OCI-LY7 (cell line): ENCODE data around the gene HERC2. TPM values are rescaled to one million over a fixed set of nuclear protein-coding genes. Genes with fewer than 3 reads are reported as not detected.
"Not testable (repeated sequence)": the region's sequence is repeated elsewhere in the genome, so short reads cannot be mapped to it uniquely, and the experiment has no call there.

ENCODE experiments used
- BruUV-seq: library from RNA; stranded (reverse); fragments of 400-500 nt; replicated peaks from 2 replicates; lab custom pipeline; 2021; lab: Mats Ljungman, UMichigan
- CTCF ChIA-PET: fragments of 300-600 bp; sonication (Branson Sonifier 250); formaldehyde crosslinking; loops from one replicate; lab custom pipeline; 2022; ENCODE audit warnings: antibody characterized with exemption; ENCODE audit not compliant: unreplicated experiment; lab: Charles Lee
- POLR2A ChIA-PET: fragments of 300-600 bp; sonication (Branson Sonifier 250); formaldehyde crosslinking; loops from one replicate; lab custom pipeline; 2022; ENCODE audit warnings: antibody characterized with exemption; lab: Charles Lee
- DNase-seq: peaks from one replicate; pipeline ENCODE4 v3.0.0-alpha.2; 2015; ENCODE audit warnings: low spot score
- H2AFZ ChIP-seq: fragments of 200-600 bp; sonication (generic), shearing (Covaris generic); 2 replicates; pipeline ENCODE4 v1.6.1; 2014; ENCODE audit warnings: mild to moderate bottlenecking, antibody characterized with exemption, low read length, moderate library complexity
- H3K27ac ChIP-seq: fragments of 200-600 bp; sonication (generic); 2 replicates; pipeline ENCODE4 v1.5.1; 2014; ENCODE audit warnings: mixed run types, low read depth, mild to moderate bottlenecking, moderate library complexity, low read length, inconsistent platforms; ENCODE audit not compliant: poor library complexity, severe bottlenecking
- H3K36me3 ChIP-seq: fragments of 200-600 bp; sonication (generic); 2 replicates; pipeline ENCODE4 v1.6.1; 2014; ENCODE audit warnings: mild to moderate bottlenecking, antibody characterized with exemption, low read length, moderate library complexity, mixed read lengths; ENCODE audit not compliant: insufficient read depth
- H3K4me1 ChIP-seq: fragments of 200-600 bp; sonication (generic); 2 replicates; pipeline ENCODE4 v1.5.1; 2014; ENCODE audit warnings: mild to moderate bottlenecking, low read length; ENCODE audit not compliant: insufficient read depth, poor library complexity, severe bottlenecking
- H3K4me2 ChIP-seq: fragments of 200-600 bp; sonication (generic); 2 replicates; pipeline ENCODE4 v1.6.1; 2014; ENCODE audit warnings: mild to moderate bottlenecking, low read length
- H3K4me3 ChIP-seq: fragments of 200-600 bp; sonication (generic); 2 replicates; pipeline ENCODE4 v1.5.1; 2014; ENCODE audit warnings: mild to moderate bottlenecking, low read depth, low read length; ENCODE audit not compliant: poor library complexity, severe bottlenecking
- H3K79me2 ChIP-seq: fragments of 200-600 bp; sonication (generic); 2 replicates; pipeline ENCODE4 v1.6.1; 2016; ENCODE audit warnings: low read depth, mild to moderate bottlenecking, low read length, moderate library complexity, mixed read lengths; ENCODE audit not compliant: insufficient read depth
- H3K9me2 ChIP-seq: fragments of 200-600 bp; sonication (generic); 2 replicates; pipeline ENCODE4 v1.6.1; 2016; ENCODE audit warnings: mild to moderate bottlenecking, low read length, mixed read lengths; ENCODE audit not compliant: insufficient read depth
- H3K9me3 ChIP-seq: fragments of 200-600 bp; sonication (generic); 2 replicates; pipeline ENCODE4 v1.6.1; 2014; ENCODE audit warnings: mild to moderate bottlenecking, mixed run types, low read length, mixed read lengths
- H4K20me1 ChIP-seq: fragments of 200-600 bp; sonication (generic); 2 replicates; pipeline ENCODE4 v1.6.1; 2014; ENCODE audit warnings: mild to moderate bottlenecking, antibody characterized with exemption, low read length, moderate library complexity, mixed read lengths; ENCODE audit not compliant: insufficient read depth
- EZH2phosphoT487 ChIP-seq: fragments of 200-600 bp; sonication (generic); IDR thresholded peaks from 2 replicates; pipeline ENCODE4 v1.6.1; 2018; ENCODE audit warnings: low read depth, borderline replicate concordance, mild to moderate bottlenecking, mixed run types, antibody characterized with exemption, low read length, moderate library complexity, mixed read lengths
- intact Hi-C: fragments of 100-400 bp; cut with micrococcal nuclease; formaldehyde crosslinking; loops from one replicate; pipeline ENCODE4 v1.10.0; 2022; ENCODE audit not compliant: unreplicated experiment
- total RNA-seq, 2 experiments: library from RNA; depleted of rRNA in 1 of 2; stranded (reverse); fragments of >200 nt in 1 of 2; shearing (Covaris generic) in 1 of 2; gene quantifications; 2 replicates each; pipeline ENCODE4 v1.2.3, GENCODE V29; 2014 to 2022
- TF ChIP-seq, protein P1 (sequence below): fragments of 200-600 bp; sonication (generic); conservative IDR thresholded peaks from 2 replicates; pipeline ENCODE4 v1.5.1; 2014; ENCODE audit warnings: mild to moderate bottlenecking, antibody characterized with exemption, low read length, moderate library complexity, mixed read lengths

Gene HERC2
- total RNA-seq, 2 experiments from 2014 or later = 55.5 to 94.0 TPM

DNA sequence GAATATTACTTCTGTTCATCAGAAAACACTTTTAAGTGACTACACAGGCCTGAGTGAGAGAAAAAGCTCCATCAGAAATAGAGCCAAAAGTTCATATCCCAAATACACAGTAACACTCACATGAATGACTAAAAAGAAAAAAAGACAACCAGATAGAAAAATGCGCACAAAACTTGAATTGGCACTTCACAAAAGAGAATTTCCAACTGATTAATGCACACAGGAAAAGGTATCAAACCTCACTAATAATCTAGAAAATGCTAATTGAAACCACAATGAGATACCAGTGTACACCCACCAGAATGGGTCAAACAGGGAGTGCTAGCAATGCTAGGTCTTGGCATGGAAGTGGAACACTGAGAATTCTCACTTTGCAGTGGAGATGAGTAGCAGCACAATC lies 78.6 kb downstream of the HERC2 start:
- POLR2A ChIA-PET = no interaction called here
- H3K4me1 ChIP-seq = no peaks in the 10 kb centered on the region
- H3K79me2 ChIP-seq = no peaks in the 10 kb centered on the region
- TF ChIP-seq, protein P1, sequence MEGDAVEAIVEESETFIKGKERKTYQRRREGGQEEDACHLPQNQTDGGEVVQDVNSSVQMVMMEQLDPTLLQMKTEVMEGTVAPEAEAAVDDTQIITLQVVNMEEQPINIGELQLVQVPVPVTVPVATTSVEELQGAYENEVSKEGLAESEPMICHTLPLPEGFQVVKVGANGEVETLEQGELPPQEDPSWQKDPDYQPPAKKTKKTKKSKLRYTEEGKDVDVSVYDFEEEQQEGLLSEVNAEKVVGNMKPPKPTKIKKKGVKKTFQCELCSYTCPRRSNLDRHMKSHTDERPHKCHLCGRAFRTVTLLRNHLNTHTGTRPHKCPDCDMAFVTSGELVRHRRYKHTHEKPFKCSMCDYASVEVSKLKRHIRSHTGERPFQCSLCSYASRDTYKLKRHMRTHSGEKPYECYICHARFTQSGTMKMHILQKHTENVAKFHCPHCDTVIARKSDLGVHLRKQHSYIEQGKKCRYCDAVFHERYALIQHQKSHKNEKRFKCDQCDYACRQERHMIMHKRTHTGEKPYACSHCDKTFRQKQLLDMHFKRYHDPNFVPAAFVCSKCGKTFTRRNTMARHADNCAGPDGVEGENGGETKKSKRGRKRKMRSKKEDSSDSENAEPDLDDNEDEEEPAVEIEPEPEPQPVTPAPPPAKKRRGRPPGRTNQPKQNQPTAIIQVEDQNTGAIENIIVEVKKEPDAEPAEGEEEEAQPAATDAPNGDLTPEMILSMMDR = no peak
- TF ChIP-seq EZH2phosphoT487 = no peak
- H3K4me2 ChIP-seq = no peak overlapping the region
- no peak for DNase-seq
- H2AFZ ChIP-seq = no peak overlapping the region
- H3K9me3 ChIP-seq = no peaks in the 10 kb centered on the region
- no peaks in the 10 kb centered on the region for H3K9me2 ChIP-seq
- peaks cover 79% of the 10 kb centered on the region for H3K36me3 ChIP-seq
- CTCF ChIA-PET = no interaction called here
- no peaks in the 10 kb centered on the region for H4K20me1 ChIP-seq
- no TSS peak for BruUV-seq
- no peak overlapping the region for H3K4me3 ChIP-seq
- intact Hi-C loops = no loop called here
- H3K27ac ChIP-seq = no peak overlapping the region

DNA sequence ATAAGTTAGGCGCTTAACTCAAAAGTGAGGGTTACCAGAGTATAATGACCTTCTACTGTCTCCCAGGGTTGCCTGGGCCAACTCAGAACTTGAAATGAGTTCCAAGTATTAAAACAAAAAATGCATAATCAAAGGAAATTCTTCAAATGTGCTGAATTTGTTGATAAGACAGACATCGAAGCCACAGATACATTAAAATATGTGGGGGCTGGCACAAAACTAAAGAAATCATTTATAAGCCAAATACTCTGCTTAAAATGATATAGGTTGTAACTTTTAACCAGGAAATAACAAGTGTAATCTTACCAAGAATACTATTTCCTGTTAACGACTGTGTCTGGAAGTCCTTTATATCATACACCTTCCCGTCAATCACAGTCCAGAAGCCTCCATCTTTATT lies 83.7 kb downstream of the HERC2 start:
- H3K4me2 ChIP-seq, H2AFZ ChIP-seq, DNase-seq, CTCF ChIA-PET, H3K4me3 ChIP-seq, H3K4me1 ChIP-seq, BruUV-seq, H3K79me2 ChIP-seq, H3K9me3 ChIP-seq, intact Hi-C loops, H4K20me1 ChIP-seq, POLR2A ChIA-PET, H3K9me2 ChIP-seq, H3K27ac ChIP-seq: not testable (repeated sequence)
- peaks cover 53% of the 10 kb centered on the region for H3K36me3 ChIP-seq

DNA sequence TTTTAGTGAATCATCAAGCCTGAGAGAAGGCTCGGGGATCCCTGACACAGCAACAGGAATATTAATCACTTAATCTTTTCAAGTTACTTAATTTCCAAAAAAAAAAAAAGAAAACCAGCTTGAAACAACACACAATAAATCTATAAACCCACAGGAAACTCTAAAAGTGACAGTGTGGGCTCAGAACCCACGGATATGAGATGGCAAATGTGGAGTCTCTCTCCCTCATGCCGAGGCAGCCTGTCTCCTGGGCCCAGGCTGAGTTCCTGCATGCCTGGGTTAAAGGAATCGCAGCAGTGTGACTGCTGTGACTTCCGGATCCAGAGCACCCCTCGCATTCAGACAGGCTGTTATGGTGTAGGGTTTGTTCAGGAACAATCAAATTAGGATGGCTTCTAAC lies 90.2 kb downstream of the HERC2 start:
- peaks cover 35% of the 10 kb centered on the region for H3K36me3 ChIP-seq
- POLR2A ChIA-PET, DNase-seq, H3K4me3 ChIP-seq, intact Hi-C loops, H3K4me1 ChIP-seq, H3K4me2 ChIP-seq, CTCF ChIA-PET, H3K27ac ChIP-seq, H3K9me3 ChIP-seq, H3K79me2 ChIP-seq, H3K9me2 ChIP-seq, BruUV-seq, H2AFZ ChIP-seq, H4K20me1 ChIP-seq: not testable (repeated sequence)

DNA sequence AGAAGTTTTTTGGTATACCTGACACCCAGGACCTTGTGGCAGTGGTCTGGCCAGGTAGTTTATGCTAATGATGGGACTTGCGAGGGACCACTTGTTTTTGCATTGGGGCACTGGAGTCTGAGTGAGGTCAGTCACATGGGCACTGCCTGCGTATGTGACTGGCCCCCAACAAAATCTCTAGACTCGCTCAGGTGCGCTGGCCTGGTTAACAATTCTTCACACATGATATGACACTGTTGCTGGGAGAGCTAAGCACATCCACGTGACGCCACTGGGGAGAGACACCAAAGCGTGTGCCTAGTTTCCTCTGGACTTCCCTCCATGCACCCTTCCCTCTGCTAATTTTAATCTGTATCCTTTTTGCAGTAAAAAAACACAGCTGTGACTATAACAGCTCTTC lies 90.6 kb downstream of the HERC2 start:
- H3K4me2 ChIP-seq, H3K4me1 ChIP-seq, BruUV-seq, H4K20me1 ChIP-seq, H3K9me2 ChIP-seq, intact Hi-C loops, H3K4me3 ChIP-seq, CTCF ChIA-PET, POLR2A ChIA-PET, DNase-seq, H2AFZ ChIP-seq, H3K27ac ChIP-seq, H3K79me2 ChIP-seq, H3K9me3 ChIP-seq: not testable (repeated sequence)
- peaks cover 39% of the 10 kb centered on the region for H3K36me3 ChIP-seq

DNA sequence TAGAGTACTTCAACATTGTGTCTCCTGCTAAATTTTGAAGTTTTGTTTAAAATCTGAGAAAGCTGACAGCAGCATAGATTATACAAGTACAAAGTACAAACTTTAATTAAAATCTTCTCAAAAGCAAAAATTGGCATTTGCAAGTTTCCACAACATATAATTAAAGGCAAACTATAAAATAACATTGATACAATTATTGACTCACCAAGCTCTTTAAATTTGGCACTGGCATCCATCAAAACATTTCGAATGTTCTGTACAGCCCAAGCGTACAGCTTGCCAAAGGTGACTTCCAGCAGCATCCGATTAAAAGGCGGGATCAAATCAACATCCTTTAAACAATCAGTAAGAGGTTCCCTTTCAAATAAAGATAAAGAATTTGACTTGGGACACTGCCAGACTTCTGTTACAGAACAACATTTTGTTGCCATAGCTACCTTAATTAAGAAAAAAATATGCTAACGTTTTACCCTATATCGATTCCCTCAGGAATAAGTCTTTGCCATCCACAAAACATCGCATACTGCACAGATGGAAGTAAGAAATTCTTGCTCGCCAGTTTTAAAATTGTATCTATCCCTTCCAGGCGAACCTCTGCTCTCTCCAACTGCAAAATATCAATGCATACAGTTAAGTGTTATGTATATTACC lies 92.9 kb downstream of the HERC2 start:
- H3K9me2 ChIP-seq, DNase-seq, H3K27ac ChIP-seq, H3K4me1 ChIP-seq, H3K4me2 ChIP-seq, intact Hi-C loops, H3K9me3 ChIP-seq, H4K20me1 ChIP-seq, POLR2A ChIA-PET, H3K79me2 ChIP-seq, H2AFZ ChIP-seq, H3K4me3 ChIP-seq, CTCF ChIA-PET: not testable (repeated sequence)
- peaks cover 36% of the 10 kb centered on the region for H3K36me3 ChIP-seq
- BruUV-seq = TSS peak; percentile 52
